Natural killer cell treated with Interleukin-12 subunit alpha and Interleukin-12 subunit beta and Interleukin-15 and Interleukin-18, amount 100 ng/mL, for 72 hours (primary cell): Measurements from ENCODE around the gene EXOC4. TPM values are rescaled to one million over a fixed set of nuclear protein-coding genes. Genes with fewer than 3 reads are reported as not detected.

Source experiments
- ATAC-seq, 2 donors: fragments of 150-1000 bp; cut with Tn5 transposase in 1 of 2; sonication (Bioruptor Pico), chemical (Tn5 transposase) in 1 of 2; 2 replicates each; pipeline ENCODE4 v1.10.0; 2021
- DNase-seq: peaks from one replicate; pipeline ENCODE4 v3.0.0; 2022; ENCODE audit warnings: low spot score
- H3K27ac Mint-ChIP-seq, 2 donors: 1 replicate in 1 of 2; 2 replicates in 1 of 2; pipeline ENCODE4 v1.8.0; 2022; ENCODE audit warnings: mixed read lengths in 2 of 2, mild to moderate bottlenecking in 1 of 2, moderate library complexity in 1 of 2
- H3K27me3 Mint-ChIP-seq, 2 donors: 1 replicate in 1 of 2; 2 replicates in 1 of 2; pipeline ENCODE4 v1.8.0; 2022; ENCODE audit warnings: mixed read lengths in 2 of 2
- H3K36me3 Mint-ChIP-seq: one replicate; pipeline ENCODE4 v1.8.0; 2022; ENCODE audit warnings: mixed read lengths
- H3K4me1 Mint-ChIP-seq, 2 donors: 1 replicate in 1 of 2; 2 replicates in 1 of 2; pipeline ENCODE4 v1.8.0; 2022; ENCODE audit warnings: low read depth in 2 of 2, mixed read lengths in 2 of 2, mild to moderate bottlenecking in 1 of 2
- H3K4me3 Mint-ChIP-seq: one replicate; pipeline ENCODE4 v1.8.0; 2022; ENCODE audit warnings: mixed read lengths
- H3K9me3 Mint-ChIP-seq: 2 replicates; pipeline ENCODE4 v1.8.0; 2022; ENCODE audit warnings: mixed read lengths
- total RNA-seq, 2 donors: library from RNA; stranded (reverse); gene quantifications; one replicate each; pipeline ENCODE4 v1.2.3, GENCODE V29; 2022

The EXOC4 gene
- total RNA-seq, 2 donors from 2014 or later: 78.5 to 107 TPM

DNA sequence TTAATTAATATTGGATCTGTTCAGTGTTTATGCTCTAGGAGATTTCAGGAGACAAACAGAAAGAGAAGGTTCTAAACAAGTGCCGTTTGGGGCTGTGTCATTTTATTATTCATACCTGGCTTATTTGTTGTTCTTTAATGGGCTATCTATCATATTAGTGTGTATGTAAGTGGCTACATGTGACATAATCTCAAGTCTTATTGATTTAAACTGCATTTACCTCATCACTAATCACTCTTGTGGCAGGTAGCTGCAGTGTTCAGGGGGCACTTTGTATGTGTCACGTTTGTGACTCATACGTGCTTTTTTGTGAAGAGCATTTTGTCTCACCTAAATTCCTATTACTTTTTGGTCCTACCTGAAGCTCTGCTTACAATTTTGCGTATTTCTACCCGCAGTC, 95.4 kb downstream of the EXOC4 start:
- peaks cover 30% of the 10 kb centered on the region for H3K36me3 Mint-ChIP-seq
- no peak overlapping the region for H3K27ac Mint-ChIP-seq
- no peak for ATAC-seq

DNA sequence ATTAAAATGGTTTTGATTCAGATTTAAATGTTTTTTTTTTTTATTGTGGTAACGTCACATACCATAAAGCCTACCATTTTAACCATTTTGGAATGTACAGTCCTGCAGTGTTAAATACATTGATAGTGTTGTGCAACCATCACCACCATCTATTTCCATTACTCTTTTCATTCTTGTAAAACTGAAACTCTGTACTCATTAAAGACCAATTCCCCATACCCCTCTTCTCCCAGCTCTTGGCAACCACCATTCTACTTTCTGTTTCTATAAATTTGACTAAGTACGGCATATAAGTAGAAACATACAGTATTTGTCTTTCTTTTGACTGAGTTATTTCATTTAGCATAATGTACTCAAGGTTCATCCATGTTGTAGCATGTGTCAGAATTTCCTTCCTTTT, 96.2 kb downstream of the EXOC4 start:
- peaks cover 36% of the 10 kb centered on the region for H3K36me3 Mint-ChIP-seq
- H3K27ac Mint-ChIP-seq: peak overlapping the region in 1 of 2 donors; percentile 40
- H3K9me3 Mint-ChIP-seq: peaks cover 14% of the 10 kb centered on the region
- ATAC-seq (peak; percentile 49 to 81), DNase-seq (no peak)
- H3K27me3 Mint-ChIP-seq: no peaks in the 10 kb centered on the region
- H3K4me1 Mint-ChIP-seq: peaks cover 18 to 20% of the 10 kb centered on the region in 2 donors
- H3K4me3 Mint-ChIP-seq: peak overlapping the region; percentile 11

More for the DNA sequence above, 95.4 kb downstream of the EXOC4 start:
- DNase-seq: no peak
- Mint-ChIP-seq H3K4me3 (no peak overlapping the region), H3K9me3 (peaks cover 10% of the 10 kb centered on the region), H3K4me1 (peaks cover 18 to 20% of the 10 kb centered on the region in 2 donors), H3K27me3 (no peaks in the 10 kb centered on the region)

DNA sequence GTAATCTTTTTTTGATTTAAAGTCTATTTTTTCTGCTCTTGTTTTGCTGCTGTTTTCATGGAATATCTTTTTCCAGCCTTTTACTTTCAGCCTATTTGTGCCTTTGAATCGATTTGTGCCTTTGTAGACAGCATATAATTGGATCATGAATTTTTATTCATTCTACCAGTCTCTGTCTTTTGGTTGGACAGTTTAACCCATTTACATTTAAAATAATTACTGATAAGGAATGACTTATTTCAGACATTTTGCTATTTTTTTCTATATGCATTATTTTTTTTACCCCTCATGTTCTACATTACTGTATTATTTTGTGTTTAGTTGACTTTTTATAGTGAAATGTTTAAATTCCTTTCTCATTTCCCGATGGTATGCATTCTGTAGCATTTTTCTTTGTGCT, 99.6 kb downstream of the EXOC4 start:
- H3K4me3 Mint-ChIP-seq: no peak overlapping the region
- DNase-seq (no peak), ATAC-seq (no peak)
- H3K4me1 Mint-ChIP-seq: peaks cover 12 to 20% of the 10 kb centered on the region in 2 donors
- no peaks in the 10 kb centered on the region for H3K27me3 Mint-ChIP-seq
- H3K36me3 Mint-ChIP-seq: peaks cover 36% of the 10 kb centered on the region
- H3K9me3 Mint-ChIP-seq: peaks cover 14% of the 10 kb centered on the region
- no peak overlapping the region for H3K27ac Mint-ChIP-seq

DNA sequence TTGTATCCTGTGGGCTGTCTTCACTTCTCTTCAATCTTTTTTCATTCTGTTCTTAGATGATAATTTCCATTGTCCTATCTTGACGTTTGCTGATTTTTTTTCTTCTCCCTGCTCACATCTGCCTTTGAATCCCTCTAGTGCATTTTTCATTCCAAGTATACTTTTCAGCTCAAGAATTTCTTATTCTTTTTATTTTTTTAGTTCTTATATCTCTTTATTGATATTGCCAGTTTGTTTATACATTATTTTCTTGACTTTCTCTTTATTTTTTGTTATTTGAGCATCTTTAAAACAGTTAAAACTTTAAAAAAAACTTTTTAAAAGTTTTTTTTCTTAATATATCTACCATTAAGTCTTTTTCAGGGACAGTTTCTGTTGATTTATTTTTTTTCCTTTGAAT, 100.9 kb downstream of the EXOC4 start:
- Mint-ChIP-seq H3K4me1 (peaks cover 12 to 18% of the 10 kb centered on the region in 2 donors), H3K36me3 (peaks cover 36% of the 10 kb centered on the region), H3K27me3 (no peaks in the 10 kb centered on the region), H3K4me3 (no peak overlapping the region), H3K27ac (no peak overlapping the region), H3K9me3 (peaks cover 14% of the 10 kb centered on the region)
- no peak for ATAC-seq
- no peak for DNase-seq

DNA sequence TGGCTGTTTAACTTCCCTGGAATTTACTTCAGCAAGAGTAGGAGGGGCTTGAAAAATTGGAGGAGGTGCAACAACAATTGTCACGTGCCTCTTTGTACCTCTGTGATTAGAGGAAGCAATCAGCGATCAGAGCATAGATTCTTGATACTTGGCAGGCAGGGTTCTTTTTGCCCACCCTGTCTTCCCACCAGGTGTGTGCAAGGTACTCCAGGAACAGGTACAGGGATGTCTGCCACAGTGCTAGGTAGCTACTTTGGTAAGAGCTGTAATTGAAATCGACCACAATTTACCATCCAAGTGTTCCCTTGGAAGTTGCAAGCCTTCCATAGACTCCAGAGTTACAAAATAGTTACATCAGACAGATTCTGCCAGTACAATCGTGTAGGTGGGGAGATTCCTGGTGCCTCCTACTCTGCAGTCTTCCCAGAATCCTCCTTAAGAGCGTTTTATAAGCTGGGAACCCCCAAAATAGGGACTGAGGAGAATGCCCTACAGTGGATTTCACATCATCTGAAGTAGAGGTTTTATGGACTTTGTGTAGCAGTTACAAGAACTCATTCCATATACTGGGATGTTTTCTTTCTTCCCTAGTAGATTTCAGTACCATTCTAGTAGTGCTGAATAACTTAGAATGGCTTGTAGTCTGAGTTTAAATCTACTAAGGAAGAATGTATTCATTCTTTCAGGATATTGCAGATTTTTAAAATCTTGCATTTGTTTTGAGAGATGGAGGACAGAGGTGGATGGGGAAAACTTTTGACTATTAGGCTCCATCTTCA, 101.9 kb downstream of the EXOC4 start:
- peaks cover 6 to 8% of the 10 kb centered on the region in 2 donors for H3K4me1 Mint-ChIP-seq
- peaks cover 36% of the 10 kb centered on the region for H3K36me3 Mint-ChIP-seq
- peaks cover 12% of the 10 kb centered on the region for H3K9me3 Mint-ChIP-seq
- no peak for DNase-seq
- no peak for ATAC-seq
- no peaks in the 10 kb centered on the region for H3K27me3 Mint-ChIP-seq
- no peak overlapping the region for H3K4me3 Mint-ChIP-seq
- H3K27ac Mint-ChIP-seq: no peak overlapping the region

DNA sequence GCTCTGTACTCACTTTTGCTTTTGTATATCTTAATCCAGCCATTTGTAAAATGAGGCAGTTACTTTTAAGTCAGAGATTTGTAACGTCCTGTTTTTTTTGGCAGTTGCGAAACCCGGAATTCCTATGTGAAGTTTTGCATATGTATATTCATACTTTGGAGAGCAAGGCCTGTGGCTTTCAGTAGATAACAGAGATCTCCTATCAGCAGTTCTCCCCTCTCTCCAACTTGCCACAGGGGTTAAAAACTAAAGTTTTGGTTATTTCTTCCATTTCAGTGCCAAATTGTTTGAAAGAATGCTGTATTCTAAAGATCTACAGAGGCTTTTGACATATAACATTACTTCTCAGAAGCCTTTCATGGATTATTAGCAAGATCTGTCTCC, 102.4 kb downstream of the EXOC4 start:
- no peak for ATAC-seq
- H3K9me3 Mint-ChIP-seq: peaks cover 12% of the 10 kb centered on the region

DNA sequence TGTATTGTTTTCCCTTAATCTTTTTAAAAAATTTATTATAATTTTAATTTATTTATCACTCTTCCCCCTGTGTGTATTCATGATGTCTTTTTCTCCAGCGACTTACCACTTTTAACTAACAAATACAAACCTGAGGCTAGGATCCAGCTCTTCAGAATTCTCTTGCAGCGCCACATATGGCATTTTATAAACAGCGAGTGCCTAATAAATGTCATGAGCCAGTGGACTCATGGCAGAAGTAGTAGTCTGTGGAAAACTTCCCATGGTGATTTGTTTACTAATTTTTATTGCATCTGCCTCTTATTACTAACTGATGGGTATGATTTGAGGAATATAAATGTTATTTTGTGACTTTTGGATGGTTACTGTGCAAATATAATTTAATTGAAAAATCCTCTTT, 102.9 kb downstream of the EXOC4 start:
- DNase-seq: no peak
- H3K4me1 Mint-ChIP-seq: peaks cover 0 to 4% of the 10 kb centered on the region in 2 donors
- ATAC-seq: no peak

More for the DNA sequence above, 102.4 kb downstream of the EXOC4 start:
- Mint-ChIP-seq H3K27ac (no peak overlapping the region), H3K36me3 (peaks cover 36% of the 10 kb centered on the region), H3K4me1 (peaks cover 2 to 5% of the 10 kb centered on the region in 2 donors), H3K4me3 (no peak overlapping the region), H3K27me3 (no peaks in the 10 kb centered on the region)
- no peak for DNase-seq

DNA sequence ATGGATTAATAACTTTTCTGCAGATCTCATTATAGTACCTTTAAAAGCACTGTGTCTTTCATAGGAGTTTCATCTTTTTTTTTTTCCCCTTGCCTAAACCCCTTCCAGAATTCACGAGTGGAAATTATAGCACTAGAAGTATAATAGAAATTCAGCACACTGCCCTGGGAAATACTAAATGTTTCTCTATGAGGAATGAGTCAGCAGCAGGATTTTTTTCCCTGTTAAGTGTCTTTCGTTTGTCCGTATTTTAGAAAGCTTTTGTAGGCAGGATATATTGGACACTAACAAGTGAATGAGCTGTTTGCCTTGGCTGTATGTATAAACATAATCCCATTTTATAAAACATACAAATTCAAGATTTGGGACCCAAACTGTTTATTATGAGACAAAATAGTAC, 105.8 kb downstream of the EXOC4 start:
- no peak overlapping the region for H3K4me3 Mint-ChIP-seq
- no peak for ATAC-seq
- H3K27me3 Mint-ChIP-seq: no peaks in the 10 kb centered on the region
- no peak for DNase-seq
- peaks cover 0 to 4% of the 10 kb centered on the region in 2 donors for H3K4me1 Mint-ChIP-seq
- peaks cover 1% of the 10 kb centered on the region for H3K9me3 Mint-ChIP-seq
- H3K36me3 Mint-ChIP-seq: peaks cover 16% of the 10 kb centered on the region
- no peak overlapping the region for H3K27ac Mint-ChIP-seq

More for the DNA sequence above, 102.9 kb downstream of the EXOC4 start:
- Mint-ChIP-seq H3K4me3 (no peak overlapping the region), H3K36me3 (peaks cover 35% of the 10 kb centered on the region), H3K27ac (no peak overlapping the region), H3K9me3 (peaks cover 12% of the 10 kb centered on the region), H3K27me3 (no peaks in the 10 kb centered on the region)

DNA sequence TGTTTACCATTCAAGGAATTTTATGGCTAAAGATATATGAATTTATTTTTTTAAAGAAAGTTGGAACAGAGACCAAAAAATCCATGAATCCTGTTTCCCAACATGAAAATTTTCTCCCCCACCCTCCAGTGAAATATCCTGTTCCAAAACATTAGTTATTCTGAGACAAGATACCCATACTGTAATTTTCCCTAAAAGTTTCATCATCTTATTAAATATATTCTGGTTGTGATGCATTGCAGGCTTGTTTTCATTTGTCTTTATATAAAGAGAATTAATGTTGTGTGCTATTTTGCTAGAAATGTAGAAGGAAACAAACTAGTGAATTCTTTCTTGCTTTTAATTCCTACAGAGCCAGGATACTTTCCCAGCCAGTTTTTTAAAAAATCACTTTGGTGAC, 106.6 kb downstream of the EXOC4 start:
- no peak for ATAC-seq
- H3K4me3 Mint-ChIP-seq: no peak overlapping the region

DNA sequence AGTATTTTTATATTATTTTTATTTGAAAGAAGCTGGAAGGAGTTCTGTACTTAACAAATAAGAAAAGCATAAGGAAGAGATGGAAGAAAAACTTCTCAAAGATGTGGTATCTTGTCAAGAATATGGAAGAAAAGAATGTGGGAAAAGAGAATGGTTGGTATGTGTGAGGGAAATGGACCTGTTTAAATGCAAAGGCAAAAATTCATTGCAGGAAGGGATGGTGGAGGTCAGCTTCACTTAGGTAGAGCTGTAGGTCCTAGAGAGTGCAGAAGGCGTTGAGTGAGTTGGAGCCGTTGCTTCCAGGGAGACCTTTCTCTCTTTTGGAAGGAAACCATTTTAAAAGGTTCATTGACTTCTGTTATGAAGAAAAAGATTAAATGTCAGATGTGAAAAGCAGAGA, 107.3 kb downstream of the EXOC4 start:
- Mint-ChIP-seq H3K27me3 (no peaks in the 10 kb centered on the region), H3K9me3 (no peaks in the 10 kb centered on the region), H3K4me3 (no peak overlapping the region), H3K27ac (no peak overlapping the region), H3K36me3 (peaks cover 9% of the 10 kb centered on the region), H3K4me1 (peaks cover 6 to 8% of the 10 kb centered on the region in 2 donors)
- DNase-seq (no peak), ATAC-seq (no peak)

More for the DNA sequence above, 106.6 kb downstream of the EXOC4 start:
- Mint-ChIP-seq H3K4me1 (peaks cover 0 to 4% of the 10 kb centered on the region in 2 donors), H3K36me3 (peaks cover 9% of the 10 kb centered on the region), H3K27ac (no peak overlapping the region), H3K27me3 (no peaks in the 10 kb centered on the region), H3K9me3 (no peaks in the 10 kb centered on the region)
- DNase-seq: no peak

DNA sequence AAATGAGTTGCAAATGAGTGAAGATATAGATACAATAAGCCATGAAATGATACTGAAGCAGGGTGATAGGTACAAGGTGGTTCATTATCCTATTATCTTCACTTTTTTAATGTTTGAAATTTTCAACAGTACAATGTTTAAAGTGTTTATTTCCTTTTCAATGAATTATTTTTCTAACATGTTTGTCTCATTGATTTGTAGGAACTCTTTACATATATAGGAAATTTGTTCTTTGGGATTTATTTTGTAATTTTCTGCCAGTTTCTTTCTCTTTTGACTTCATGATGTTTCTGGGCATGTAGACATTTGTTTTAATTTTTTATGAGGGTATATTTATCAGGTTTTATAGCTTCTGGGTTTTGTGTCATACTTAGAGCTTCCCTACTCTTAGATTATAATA, 108.9 kb downstream of the EXOC4 start:
- DNase-seq: no peak
- Mint-ChIP-seq H3K36me3 (peaks cover 9% of the 10 kb centered on the region), H3K27ac (no peak overlapping the region), H3K4me1 (peaks cover 16 to 19% of the 10 kb centered on the region in 2 donors), H3K4me3 (no peak overlapping the region), H3K27me3 (no peaks in the 10 kb centered on the region), H3K9me3 (no peaks in the 10 kb centered on the region)
- no peak for ATAC-seq

DNA sequence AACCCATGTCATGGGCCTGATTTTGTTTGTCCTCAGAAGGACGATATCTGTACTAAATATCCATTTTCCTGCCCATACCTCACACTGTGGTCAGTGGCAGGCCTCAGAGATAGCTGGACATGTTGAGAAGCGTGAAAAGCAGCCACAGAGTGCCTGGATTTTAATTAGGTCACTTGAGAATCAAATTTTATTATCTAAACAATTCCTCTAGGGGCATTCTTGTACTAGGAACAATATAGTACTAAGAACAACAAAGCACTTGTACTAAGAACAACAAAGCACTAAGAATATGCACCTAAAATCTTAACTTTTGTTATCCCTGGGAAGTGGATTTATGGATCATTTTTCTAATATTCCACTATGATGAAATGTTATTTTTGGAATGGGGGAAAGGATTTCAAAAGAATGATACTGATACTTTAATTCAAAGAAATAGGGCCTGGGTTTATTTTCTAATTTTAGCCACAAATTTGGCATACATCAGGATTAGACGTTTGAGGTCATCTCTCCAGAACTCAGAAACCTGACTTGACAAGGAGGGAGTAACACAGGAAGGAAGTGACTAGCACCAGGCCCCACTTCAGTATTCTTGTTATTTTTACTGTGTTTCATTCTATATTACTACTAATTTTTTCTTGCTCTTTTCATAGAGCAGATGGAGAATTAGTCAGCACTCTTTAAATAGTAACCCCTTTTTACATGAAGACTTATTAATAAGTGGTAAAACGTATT, 112.2 kb downstream of the EXOC4 start:
- DNase-seq: no peak
- peak overlapping the region; percentile 46 to 52 for H3K27ac Mint-ChIP-seq

DNA sequence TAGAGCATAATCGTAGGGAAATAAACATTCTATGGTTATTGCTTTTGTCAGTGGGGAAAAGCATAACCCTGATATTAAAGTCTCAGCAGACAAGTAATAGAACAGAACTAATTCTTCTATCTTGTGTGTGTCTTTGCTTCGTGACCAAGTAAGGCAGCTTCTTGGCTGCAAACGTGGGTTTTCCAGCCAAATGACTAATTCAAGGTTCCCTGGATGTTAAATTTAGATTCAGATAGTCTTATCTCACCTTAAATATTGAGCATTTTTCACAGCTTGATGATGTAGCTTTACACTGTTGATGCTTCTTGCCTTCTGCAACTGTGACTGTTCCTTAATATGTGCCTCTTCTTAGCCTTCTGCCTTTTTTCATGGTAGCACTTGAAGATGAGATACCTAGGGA, 113.0 kb downstream of the EXOC4 start:
- no peak for ATAC-seq
- H3K4me1 Mint-ChIP-seq: peaks cover 28 to 30% of the 10 kb centered on the region in 2 donors
- no peak overlapping the region for H3K4me3 Mint-ChIP-seq
- no peak for DNase-seq
- no peak overlapping the region for H3K27ac Mint-ChIP-seq
- no peaks in the 10 kb centered on the region for H3K27me3 Mint-ChIP-seq
- no peaks in the 10 kb centered on the region for H3K9me3 Mint-ChIP-seq
- peaks cover 4% of the 10 kb centered on the region for H3K36me3 Mint-ChIP-seq

More for the DNA sequence above, 112.2 kb downstream of the EXOC4 start:
- peaks cover 7% of the 10 kb centered on the region for H3K36me3 Mint-ChIP-seq
- H3K27me3 Mint-ChIP-seq: no peaks in the 10 kb centered on the region
- peaks cover 28 to 30% of the 10 kb centered on the region in 2 donors for H3K4me1 Mint-ChIP-seq
- no peaks in the 10 kb centered on the region for H3K9me3 Mint-ChIP-seq
- no peak for ATAC-seq
- peak overlapping the region; percentile 6 for H3K4me3 Mint-ChIP-seq

DNA sequence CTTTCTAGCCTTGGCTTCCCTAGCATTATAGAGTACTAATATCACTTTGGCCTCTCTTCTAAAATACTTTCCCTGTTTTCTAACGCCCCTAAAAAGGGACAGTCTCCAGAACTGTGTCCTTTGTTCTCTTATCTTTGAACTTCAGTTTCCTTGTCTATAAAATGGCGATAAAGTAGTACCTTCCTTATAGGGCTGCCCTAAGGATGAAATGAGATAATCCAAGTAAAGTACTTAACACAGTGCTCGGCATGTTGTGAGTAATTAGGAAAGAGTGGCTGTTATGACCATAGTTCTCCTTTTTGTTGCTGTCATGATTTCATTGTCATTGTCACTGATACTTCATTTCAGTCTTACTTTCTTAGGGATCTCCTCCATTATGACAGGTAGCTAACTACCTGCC, 114.7 kb downstream of the EXOC4 start:
- ATAC-seq (no peak), DNase-seq (no peak)
- H3K36me3 Mint-ChIP-seq: no peaks in the 10 kb centered on the region
- H3K4me3 Mint-ChIP-seq: no peak overlapping the region
- H3K27me3 Mint-ChIP-seq: no peaks in the 10 kb centered on the region
- H3K4me1 Mint-ChIP-seq: peaks cover 30 to 32% of the 10 kb centered on the region in 2 donors
- no peaks in the 10 kb centered on the region for H3K9me3 Mint-ChIP-seq
- H3K27ac Mint-ChIP-seq: no peak overlapping the region
